Astrocyte of the spinal cord (primary cell): ENCODE results near the gene ACAP1.

Source experiments
- DNase-seq: peaks from one replicate; pipeline ENCODE4 v3.0.0; 2011; ENCODE audit warnings: low read depth, low spot score
- H3K4me3 ChIP-seq: 2 replicates; pipeline ENCODE4 v1.5.1; 2011; ENCODE audit warnings: low read depth, mild to moderate bottlenecking, low read length, moderate library complexity
- in situ Hi-C: cut with HindIII; loops from 2 replicates; pipeline ENCODE4 v1.10.0; 2017; ENCODE audit warnings: low sequenced_read_pairs
- TF ChIP-seq, protein P1 (sequence below): IDR thresholded peaks from 2 replicates; pipeline ENCODE4 v1.5.1; 2012; ENCODE audit warnings: low read depth, mild to moderate bottlenecking, low read length, inconsistent platforms

Gene ACAP1

GRCh38 chr17:7394452-7395191 lies 58.3 kb downstream of the ACAP1 start, which contains the start of gene PLSCR3:
PLSCR3 (minus strand) TSS chr17:7394525; CDS start chr17:7394110, 415 bp downstream.
- TF ChIP-seq, protein P1, sequence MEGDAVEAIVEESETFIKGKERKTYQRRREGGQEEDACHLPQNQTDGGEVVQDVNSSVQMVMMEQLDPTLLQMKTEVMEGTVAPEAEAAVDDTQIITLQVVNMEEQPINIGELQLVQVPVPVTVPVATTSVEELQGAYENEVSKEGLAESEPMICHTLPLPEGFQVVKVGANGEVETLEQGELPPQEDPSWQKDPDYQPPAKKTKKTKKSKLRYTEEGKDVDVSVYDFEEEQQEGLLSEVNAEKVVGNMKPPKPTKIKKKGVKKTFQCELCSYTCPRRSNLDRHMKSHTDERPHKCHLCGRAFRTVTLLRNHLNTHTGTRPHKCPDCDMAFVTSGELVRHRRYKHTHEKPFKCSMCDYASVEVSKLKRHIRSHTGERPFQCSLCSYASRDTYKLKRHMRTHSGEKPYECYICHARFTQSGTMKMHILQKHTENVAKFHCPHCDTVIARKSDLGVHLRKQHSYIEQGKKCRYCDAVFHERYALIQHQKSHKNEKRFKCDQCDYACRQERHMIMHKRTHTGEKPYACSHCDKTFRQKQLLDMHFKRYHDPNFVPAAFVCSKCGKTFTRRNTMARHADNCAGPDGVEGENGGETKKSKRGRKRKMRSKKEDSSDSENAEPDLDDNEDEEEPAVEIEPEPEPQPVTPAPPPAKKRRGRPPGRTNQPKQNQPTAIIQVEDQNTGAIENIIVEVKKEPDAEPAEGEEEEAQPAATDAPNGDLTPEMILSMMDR = peak; percentile 50
- DNase-seq = peak; percentile 88
- H3K4me3 ChIP-seq = peak within 1 kb of the TSS; percentile 90
- in situ Hi-C loops = no loop called here

DNA sequence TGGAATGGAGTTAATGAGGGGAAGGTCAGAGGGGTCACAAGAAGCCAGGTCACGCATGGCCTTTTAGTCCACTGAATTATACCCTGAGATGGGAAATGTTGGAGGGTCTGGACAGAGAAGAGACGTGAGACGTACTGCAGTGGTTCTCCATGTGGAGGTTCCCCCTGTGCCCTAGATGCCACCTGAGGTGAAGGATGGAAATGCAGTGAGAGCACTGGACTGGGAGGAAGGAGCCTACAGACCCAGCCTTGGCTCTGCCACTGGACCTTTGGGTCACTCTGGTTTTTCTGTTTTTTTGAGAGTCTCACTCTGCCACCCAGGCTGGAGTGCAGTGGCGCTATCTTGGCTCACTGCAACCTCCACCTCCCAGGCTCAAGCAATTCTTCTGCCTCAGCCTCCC lies 59.8 kb downstream of the ACAP1 start:
- in situ Hi-C loops = no loop called here

GRCh38 chr17:7398612-7399011 lies 62.3 kb downstream of the ACAP1 start:
- in situ Hi-C loops = no loop called here
- TF ChIP-seq, protein P1 = no peak
- H3K4me3 ChIP-seq = no peak overlapping the region
- no peak for DNase-seq

More for the DNA sequence above, 59.8 kb downstream of the ACAP1 start:
- no peak for DNase-seq
- no peak overlapping the region for H3K4me3 ChIP-seq
- TF ChIP-seq, protein P1 = no peak
